Breast epithelium (tissue), 4 donors: Measurements from ENCODE around the gene ID4. TPM values are rescaled to one million over a fixed set of nuclear protein-coding genes. Genes with fewer than 3 reads are reported as not detected.

Experiments
- DNase-seq, 2 donors: peaks; one replicate each; pipeline ENCODE4 v3.0.0-alpha.2; 2019; ENCODE audit warnings: low spot score in 2 of 2
- H3K27ac ChIP-seq, 2 donors: fragments of 200-600 bp; sonication (generic) in 1 of 2; one replicate each; pipeline ENCODE4 v1.5.1; 2016 to 2019; ENCODE audit warnings: mild to moderate bottlenecking in 1 of 2
- H3K27me3 ChIP-seq, 2 donors: fragments of 200-600 bp; sonication (generic) in 1 of 2; one replicate each; pipeline versions ENCODE4 v1.5.1 to v1.6.0; 2017 to 2019; ENCODE audit warnings: control low read depth in 1 of 2, mild to moderate bottlenecking in 1 of 2
- H3K36me3 ChIP-seq: fragments of 200-600 bp; one replicate; pipeline ENCODE4 v1.5.1; 2019
- H3K4me1 ChIP-seq, 2 donors: fragments of 200-600 bp; sonication (generic); one replicate each; pipeline ENCODE4 v1.5.1; 2016 to 2019; ENCODE audit warnings: control low read depth in 1 of 2
- H3K4me3 ChIP-seq, 3 donors: fragments of 200-600 bp; sonication (generic); 1 replicate in 2 of 3; 2 replicates in 1 of 3; pipeline ENCODE4 v1.5.1; 2016 to 2019; ENCODE audit warnings: mild to moderate bottlenecking in 3 of 3, moderate library complexity in 2 of 3
- H3K9me3 ChIP-seq, 2 donors: fragments of 200-600 bp; sonication (generic) in 1 of 2; one replicate each; pipeline ENCODE4 v1.5.1; 2016 to 2019; ENCODE audit warnings: control low read depth in 1 of 2
- POLR2A ChIP-seq: fragments of 450-650 bp; IDR thresholded peaks from one replicate; pipeline ENCODE4 v1.6.1; 2016; ENCODE audit warnings: antibody characterized with exemption, mild to moderate bottlenecking, moderate library complexity
- POLR2AphosphoS5 ChIP-seq, 3 donors: sonication (generic); formaldehyde crosslinking; IDR thresholded peaks; one replicate each; pipeline ENCODE4 v1.6.1; 2017; ENCODE audit warnings: antibody characterized with exemption in 3 of 3
- intact Hi-C: fragments of 100-400 bp; cut with DNase I; formaldehyde crosslinking; loops from one replicate; pipeline ENCODE4 v1.15.1; 2023; ENCODE audit warnings: low total_unique reads
- total RNA-seq, 3 donors: library from RNA; depleted of rRNA; stranded (reverse); fragments of >200 nt; gene quantifications; one replicate each; pipeline ENCODE4 v1.1.0, GENCODE V29; 2016
- TF ChIP-seq, protein P1 (sequence below), 3 donors: fragments of 450-650 bp; IDR thresholded peaks; one replicate each; pipeline ENCODE4 v1.5.1; 2016 to 2017; ENCODE audit warnings: antibody characterized with exemption in 3 of 3, mild to moderate bottlenecking in 3 of 3, moderate library complexity in 3 of 3

ID4 gene
- total RNA-seq, 3 donors from 2014 or later = 45.9 to 92.9 (median 57.1) TPM

DNA sequence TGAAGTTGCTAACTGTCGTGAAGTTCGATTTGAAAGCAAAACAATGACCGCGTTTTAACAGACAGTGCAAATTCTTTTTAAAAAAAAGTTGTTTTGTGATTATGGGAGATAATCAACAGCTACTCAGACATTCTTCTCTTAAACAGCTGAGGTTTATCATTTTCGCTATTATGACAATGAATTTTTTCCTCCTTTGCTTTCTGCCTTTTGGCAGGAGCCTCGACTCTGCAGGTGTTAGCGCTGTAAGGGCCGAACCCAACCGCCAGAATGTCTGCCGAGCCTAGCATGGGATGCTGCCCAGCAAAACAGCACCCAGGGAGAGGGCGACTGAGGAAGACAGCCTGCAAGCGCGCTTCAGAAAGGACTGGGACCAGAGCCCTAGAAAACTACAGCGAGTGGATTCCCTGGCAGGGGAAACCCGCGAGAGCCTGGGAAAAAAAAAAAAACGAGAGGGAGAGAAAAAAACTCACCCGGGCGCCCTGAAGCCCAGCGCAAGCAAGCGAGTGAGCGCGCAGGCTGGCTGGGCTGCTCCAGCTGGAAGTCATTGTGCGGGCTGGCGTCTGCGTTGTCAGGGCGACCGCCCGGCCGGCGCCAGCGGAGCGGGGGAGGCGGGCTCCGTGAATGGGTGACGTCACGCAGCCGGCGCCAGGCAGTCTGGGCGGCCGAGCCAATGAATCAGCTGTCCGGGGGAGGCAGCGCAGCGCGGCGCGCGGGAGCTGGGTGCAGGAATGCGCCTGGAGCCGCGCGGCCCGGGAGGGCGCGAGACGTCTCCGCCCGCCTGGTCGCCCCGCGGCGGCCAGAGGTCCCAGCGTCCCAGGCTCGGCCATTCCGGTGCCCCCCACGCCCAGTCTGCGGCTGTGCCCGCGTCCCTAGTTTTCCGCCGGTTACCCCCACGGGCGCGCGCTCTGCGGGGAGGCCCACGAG lies 32.7 kb upstream of the ID4 start:
- H3K4me1 ChIP-seq = no peaks in the 10 kb centered on the region
- no peaks in the 10 kb centered on the region for H3K36me3 ChIP-seq
- H3K4me3 ChIP-seq = peak overlapping the region; percentile 52 to 69 (median 64)
- peak overlapping the region; percentile 86 to 87 for H3K27ac ChIP-seq
- no peaks in the 10 kb centered on the region for H3K9me3 ChIP-seq
- peak; percentile 92 to 94 for DNase-seq
- intact Hi-C loops = no loop called here
- TF ChIP-seq POLR2AphosphoS5 (IDR thresholded peaks at IDR 0.05) = peak in 2 of 3 donors; percentile 84
- TF ChIP-seq, protein P1, sequence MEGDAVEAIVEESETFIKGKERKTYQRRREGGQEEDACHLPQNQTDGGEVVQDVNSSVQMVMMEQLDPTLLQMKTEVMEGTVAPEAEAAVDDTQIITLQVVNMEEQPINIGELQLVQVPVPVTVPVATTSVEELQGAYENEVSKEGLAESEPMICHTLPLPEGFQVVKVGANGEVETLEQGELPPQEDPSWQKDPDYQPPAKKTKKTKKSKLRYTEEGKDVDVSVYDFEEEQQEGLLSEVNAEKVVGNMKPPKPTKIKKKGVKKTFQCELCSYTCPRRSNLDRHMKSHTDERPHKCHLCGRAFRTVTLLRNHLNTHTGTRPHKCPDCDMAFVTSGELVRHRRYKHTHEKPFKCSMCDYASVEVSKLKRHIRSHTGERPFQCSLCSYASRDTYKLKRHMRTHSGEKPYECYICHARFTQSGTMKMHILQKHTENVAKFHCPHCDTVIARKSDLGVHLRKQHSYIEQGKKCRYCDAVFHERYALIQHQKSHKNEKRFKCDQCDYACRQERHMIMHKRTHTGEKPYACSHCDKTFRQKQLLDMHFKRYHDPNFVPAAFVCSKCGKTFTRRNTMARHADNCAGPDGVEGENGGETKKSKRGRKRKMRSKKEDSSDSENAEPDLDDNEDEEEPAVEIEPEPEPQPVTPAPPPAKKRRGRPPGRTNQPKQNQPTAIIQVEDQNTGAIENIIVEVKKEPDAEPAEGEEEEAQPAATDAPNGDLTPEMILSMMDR (IDR thresholded peaks at IDR 0.05) = no peak
- peak; percentile 33 for TF ChIP-seq POLR2A
- no peaks in the 10 kb centered on the region for H3K27me3 ChIP-seq

DNA sequence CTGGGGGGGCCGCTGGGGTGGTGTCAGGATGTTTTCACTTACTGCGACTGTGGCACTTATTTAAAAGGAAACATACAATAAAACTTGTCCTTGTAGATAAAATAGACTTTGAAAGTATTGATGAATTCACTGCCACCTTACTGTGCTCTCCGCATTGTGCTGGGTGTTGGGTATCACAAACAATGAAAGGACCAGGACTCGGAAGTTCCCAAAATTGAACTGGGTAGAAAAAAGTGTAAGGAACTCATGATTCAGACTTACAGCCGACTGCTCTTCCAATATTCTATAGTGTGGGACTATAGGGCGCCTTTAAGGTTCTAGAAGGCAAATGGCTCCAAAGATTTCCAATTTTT lies 32.1 kb upstream of the ID4 start:
- Histone ChIP-seq H3K9me3 (no peaks in the 10 kb centered on the region), H3K27ac (peak overlapping the region; percentile 86 to 87), H3K4me1 (no peaks in the 10 kb centered on the region), H3K27me3 (no peaks in the 10 kb centered on the region), H3K36me3 (no peaks in the 10 kb centered on the region), H3K4me3 (peak overlapping the region; percentile 52 to 69 (median 64))
- no peak for DNase-seq
- intact Hi-C loops = no loop called here
- TF ChIP-seq, protein P1 (IDR thresholded peaks at IDR 0.05) = no peak
- no peak for TF ChIP-seq POLR2AphosphoS5 (IDR thresholded peaks at IDR 0.05)
- TF ChIP-seq POLR2A = no peak

DNA sequence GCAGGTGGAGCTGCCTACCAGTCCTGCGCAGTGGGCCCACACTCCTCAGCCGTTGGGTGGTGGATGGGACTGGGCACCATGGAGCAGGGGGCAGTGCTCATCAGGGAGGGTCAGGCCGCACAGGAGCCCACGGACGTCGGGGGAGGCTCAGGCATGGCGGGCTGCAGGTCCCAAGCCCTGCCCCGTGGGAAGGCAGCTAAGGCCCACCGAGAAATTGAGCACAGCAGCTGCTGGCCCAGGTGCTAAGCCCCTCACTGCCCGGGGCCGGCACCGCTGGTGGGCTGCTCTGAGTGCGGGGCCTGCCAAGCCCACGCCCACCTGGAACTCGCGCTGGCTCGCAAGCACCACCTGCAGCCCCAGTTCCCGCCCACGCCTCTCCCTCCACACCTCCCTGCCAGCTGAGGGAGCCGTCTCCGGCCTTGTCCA lies 30.2 kb upstream of the ID4 start:
- no peak for DNase-seq
- Histone ChIP-seq H3K9me3 (no peaks in the 10 kb centered on the region), H3K27ac (no peak overlapping the region)

DNA sequence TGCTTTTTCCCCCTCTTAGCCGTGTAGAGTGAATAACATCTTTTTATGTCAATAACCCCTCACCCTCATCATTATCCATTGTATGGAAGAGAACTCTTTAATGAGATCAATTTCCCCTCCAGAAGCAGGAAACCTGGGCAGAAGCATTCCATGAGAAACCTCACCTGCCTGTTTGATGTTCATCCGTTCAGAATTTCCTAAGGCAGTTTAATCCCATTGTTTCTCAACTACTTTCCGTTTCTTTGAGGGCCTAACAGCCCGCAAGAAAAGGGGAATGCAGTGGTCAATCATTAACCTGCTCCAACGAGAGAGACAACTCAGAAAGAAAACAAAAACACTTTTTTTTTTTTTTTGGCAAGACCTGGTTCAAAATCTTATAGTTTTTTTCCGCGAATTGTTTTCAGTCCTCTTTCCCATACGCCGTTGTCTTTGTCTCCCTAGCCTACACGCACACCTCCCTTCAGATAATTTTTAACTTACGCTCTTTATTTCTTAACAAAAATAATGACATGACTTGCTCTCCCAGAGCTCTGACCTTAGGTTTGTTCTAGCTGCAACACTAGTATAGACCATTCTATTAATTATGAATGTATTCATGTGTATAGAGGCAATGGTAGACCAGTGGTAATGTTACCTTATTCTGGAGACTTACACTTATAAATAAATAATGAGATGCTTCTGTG lies 25.6 kb upstream of the ID4 start:
- H3K27ac ChIP-seq = no peak overlapping the region
- no peak for DNase-seq
- no peak overlapping the region for H3K4me3 ChIP-seq
- intact Hi-C loops = no loop called here
- H3K36me3 ChIP-seq = no peaks in the 10 kb centered on the region
- H3K9me3 ChIP-seq = no peaks in the 10 kb centered on the region
- no peaks in the 10 kb centered on the region for H3K27me3 ChIP-seq
- no peaks in the 10 kb centered on the region for H3K4me1 ChIP-seq
- TF ChIP-seq, protein P1 (IDR thresholded peaks at IDR 0.05) = no peak
- TF ChIP-seq POLR2A = no peak
- TF ChIP-seq POLR2AphosphoS5 (IDR thresholded peaks at IDR 0.05) = no peak

More for the DNA sequence above, 30.2 kb upstream of the ID4 start:
- Histone ChIP-seq H3K36me3 (no peaks in the 10 kb centered on the region), H3K4me3 (no peak overlapping the region), H3K27me3 (no peaks in the 10 kb centered on the region), H3K4me1 (no peaks in the 10 kb centered on the region)
- intact Hi-C loops = no loop called here
- TF ChIP-seq POLR2AphosphoS5 (IDR thresholded peaks at IDR 0.05) (no peak), POLR2A (no peak)
- TF ChIP-seq, protein P1 (IDR thresholded peaks at IDR 0.05) = no peak
